Measurements from ENCODE around the gene CSNK1G1. TPM values are rescaled to one million over a fixed set of nuclear protein-coding genes. Genes with fewer than 3 reads are reported as not detected.
"Not testable (repeated sequence)": the region's sequence is repeated elsewhere in the genome, so short reads cannot be mapped to it uniquely, and the experiment has no call there.

The CSNK1G1 gene
- total and polyA plus RNA-seq, 4 donors = 2.5 to 25.3 (median 9.1) TPM

GRCh38 chr15:64356710-64357040 is 702 bp upstream of the CSNK1G1 start:
- H3K27ac ChIP-seq (ENCODE audit: low read depth in 1 of 2, low read length in 2 of 2) = no peak overlapping the region
- 10 to 12% methylated on average over 5 of the region's 5 CpGs for WGBS, 2 donors

GRCh38 chr15:64355348-64355943 is 527 bp downstream of the CSNK1G1 start:
- H3K9me3 ChIP-seq (ENCODE audit: control insufficient read depth, low read length) = no peaks in the 10 kb centered on the region
- intact Hi-C loops (cut with DNase I) = loop anchor here (10.0 kb wide), 2 partner anchors 151 to 191 kb away; partner anchors contain the start of gene PPIB (in 1 of the 2)
- peak; percentile 50 for ATAC-seq (ENCODE audit: low FRiP score)
- H3K27me3 ChIP-seq (ENCODE audit: control insufficient read depth in 1 of 2, insufficient read depth in 2 of 2, low read length in 1 of 2) = no peaks in the 10 kb centered on the region
- no peaks in the 10 kb centered on the region for H3K4me1 ChIP-seq (ENCODE audit: control insufficient read depth in 1 of 2, insufficient read depth in 2 of 2, low read length in 2 of 2)
- peak overlapping the region in 1 of 2 donors; percentile 9 for H3K27ac ChIP-seq (ENCODE audit: low read depth in 1 of 2, low read length in 2 of 2)
- 0 to 1% methylated on average over 30 of the region's 30 CpGs for whole genome bisulfite sequencing, 2 donors
- H3K4me3 ChIP-seq (ENCODE audit: low read length in 2 of 2) = peak overlapping the region; percentile 90 to 91
- H3K36me3 ChIP-seq (ENCODE audit: control insufficient read depth in 1 of 2, insufficient read depth in 2 of 2, low read length in 1 of 2) = no peaks in the 10 kb centered on the region
- DNase-seq = peak in 1 of 2 donors; percentile 50

More at GRCh38 chr15:64356710-64357040, 702 bp upstream of the CSNK1G1 start:
- no peaks in the 10 kb centered on the region for H3K9me3 ChIP-seq (ENCODE audit: control insufficient read depth, low read length)
- H3K4me3 ChIP-seq (ENCODE audit: low read length in 2 of 2) = peak overlapping the region; percentile 69 to 83
- DNase-seq (no peak), ATAC-seq (ENCODE audit: low FRiP score) (no peak)
- intact Hi-C loops (cut with DNase I) = loop anchor here (1.0 to 10.0 kb wide), 3 partner anchors 152 to 194 kb away; partner anchors contain the start of gene PPIB (in 1 of the 2)
- H3K36me3 ChIP-seq (ENCODE audit: control insufficient read depth in 1 of 2, insufficient read depth in 2 of 2, low read length in 1 of 2) = no peaks in the 10 kb centered on the region
- H3K27me3 ChIP-seq (ENCODE audit: control insufficient read depth in 1 of 2, insufficient read depth in 2 of 2, low read length in 1 of 2) = no peaks in the 10 kb centered on the region
- H3K4me1 ChIP-seq (ENCODE audit: control insufficient read depth in 1 of 2, insufficient read depth in 2 of 2, low read length in 2 of 2) = no peaks in the 10 kb centered on the region

DNA sequence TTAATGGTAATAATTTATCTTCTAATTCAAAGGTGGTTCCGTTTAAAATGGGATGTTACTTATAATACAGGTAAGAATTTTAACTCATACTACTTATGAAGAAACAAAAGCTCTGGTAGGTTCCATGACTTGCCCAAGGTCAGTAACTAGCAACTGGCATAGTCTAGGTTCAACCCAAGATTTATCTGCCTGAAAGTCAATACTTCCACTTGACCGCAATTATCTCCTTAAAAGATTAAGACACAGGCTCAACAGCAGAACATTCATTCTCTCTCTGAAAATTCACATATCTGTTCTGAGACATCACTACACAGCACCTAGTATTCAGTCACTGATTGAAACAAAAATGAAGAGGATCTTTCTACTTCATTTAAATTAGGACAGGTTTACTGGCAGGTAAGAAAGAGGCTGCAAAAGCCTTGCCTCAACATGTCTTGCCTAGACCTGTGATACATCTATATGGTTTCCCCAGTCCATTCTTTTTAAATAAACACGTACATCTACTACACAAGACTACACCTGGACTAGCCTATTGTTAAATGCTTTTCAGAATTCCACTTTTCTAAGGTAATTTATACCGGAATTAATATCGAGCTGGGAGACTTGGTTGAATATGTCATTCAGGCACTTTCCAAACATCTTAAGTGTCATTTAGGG is 1.2 kb downstream of the CSNK1G1 start:
- Histone ChIP-seq H3K27me3 (ENCODE audit: control insufficient read depth in 1 of 2, insufficient read depth in 2 of 2, low read length in 1 of 2) (no peaks in the 10 kb centered on the region), H3K4me3 (ENCODE audit: low read length in 2 of 2) (peak overlapping the region; percentile 90 to 91), H3K9me3 (ENCODE audit: control insufficient read depth, low read length) (no peaks in the 10 kb centered on the region), H3K36me3 (ENCODE audit: control insufficient read depth in 1 of 2, insufficient read depth in 2 of 2, low read length in 1 of 2) (no peaks in the 10 kb centered on the region), H3K27ac (ENCODE audit: low read depth in 1 of 2, low read length in 2 of 2) (no peak overlapping the region), H3K4me1 (ENCODE audit: control insufficient read depth in 1 of 2, insufficient read depth in 2 of 2, low read length in 2 of 2) (no peaks in the 10 kb centered on the region)
- DNase-seq = no peak
- ATAC-seq (ENCODE audit: low FRiP score) = no peak
- intact Hi-C loops (cut with DNase I) = loop anchor here (10.0 kb wide), 2 partner anchors 150 to 190 kb away; partner anchors contain the start of gene PPIB (in 1 of the 2)
- WGBS, 2 donors = 28 to 29% methylated on average over 5 of the region's 5 CpGs

DNA sequence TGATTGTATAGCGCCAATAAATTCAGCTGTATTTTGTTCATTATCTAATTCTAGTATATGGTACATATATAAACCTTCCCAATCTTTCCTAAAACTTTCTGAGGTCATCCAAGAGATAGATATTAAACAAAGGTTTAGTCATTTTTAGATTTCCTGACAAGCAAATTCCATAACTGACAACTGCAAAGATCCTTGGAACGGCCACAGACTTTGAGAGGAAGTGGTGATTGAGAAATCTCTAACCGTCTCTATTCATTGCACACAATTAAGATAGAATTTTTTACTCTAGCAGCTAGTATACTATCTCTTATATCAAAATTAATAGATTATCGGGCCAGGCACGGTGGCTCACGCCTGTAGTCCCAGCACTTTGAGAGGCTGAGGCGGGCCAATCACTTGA is 4.7 kb downstream of the CSNK1G1 start:
- H3K4me3 ChIP-seq (ENCODE audit: low read length in 2 of 2) = no peak overlapping the region
- WGBS, 2 donors = 84 to 85% methylated on average over 7 of the region's 7 CpGs
- no peaks in the 10 kb centered on the region for H3K9me3 ChIP-seq (ENCODE audit: control insufficient read depth, low read length)
- intact Hi-C loops (cut with DNase I) = loop anchor here (10.0 kb wide), 2 partner anchors 146 to 186 kb away; partner anchors contain the start of gene PPIB (in 1 of the 2)
- ATAC-seq (ENCODE audit: low FRiP score) = no peak
- H3K27me3 ChIP-seq (ENCODE audit: control insufficient read depth in 1 of 2, insufficient read depth in 2 of 2, low read length in 1 of 2) = no peaks in the 10 kb centered on the region
- no peaks in the 10 kb centered on the region for H3K4me1 ChIP-seq (ENCODE audit: control insufficient read depth in 1 of 2, insufficient read depth in 2 of 2, low read length in 2 of 2)
- DNase-seq = no peak
- no peaks in the 10 kb centered on the region for H3K36me3 ChIP-seq (ENCODE audit: control insufficient read depth in 1 of 2, insufficient read depth in 2 of 2, low read length in 1 of 2)
- H3K27ac ChIP-seq (ENCODE audit: low read depth in 1 of 2, low read length in 2 of 2) = no peak overlapping the region

DNA sequence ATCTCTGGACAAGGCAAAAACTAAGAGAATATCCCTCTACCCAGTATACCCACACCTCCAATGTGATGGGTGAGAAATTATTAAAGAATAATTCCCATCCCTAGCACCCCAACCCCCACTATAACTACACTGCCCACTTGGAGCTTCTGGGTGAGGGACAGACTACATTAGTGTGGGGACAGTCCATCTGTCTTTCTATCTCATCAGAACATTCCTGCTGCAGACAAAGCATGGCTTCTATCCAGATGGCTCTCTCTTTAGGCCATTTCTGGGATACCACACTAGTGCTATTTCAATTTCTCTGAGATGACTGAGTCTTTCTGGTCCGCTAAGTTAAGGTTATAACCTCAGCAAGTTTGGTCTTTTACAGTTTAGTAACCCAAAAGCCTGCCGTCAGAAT is 6.6 kb downstream of the CSNK1G1 start:
- intact Hi-C loops (cut with DNase I) = no loop called here
- no peak overlapping the region for H3K27ac ChIP-seq (ENCODE audit: low read depth in 1 of 2, low read length in 2 of 2)
- H3K9me3 ChIP-seq (ENCODE audit: control insufficient read depth, low read length) = no peaks in the 10 kb centered on the region
- H3K4me3 ChIP-seq (ENCODE audit: low read length in 2 of 2) = no peak overlapping the region
- H3K27me3 ChIP-seq (ENCODE audit: control insufficient read depth in 1 of 2, insufficient read depth in 2 of 2, low read length in 1 of 2) = no peaks in the 10 kb centered on the region
- H3K36me3 ChIP-seq (ENCODE audit: control insufficient read depth in 1 of 2, insufficient read depth in 2 of 2, low read length in 1 of 2) = no peaks in the 10 kb centered on the region
- 93 to 94% methylated on average over 2 of the region's 2 CpGs for WGBS, 2 donors
- H3K4me1 ChIP-seq (ENCODE audit: control insufficient read depth in 1 of 2, insufficient read depth in 2 of 2, low read length in 2 of 2) = no peaks in the 10 kb centered on the region
- no peak for DNase-seq
- ATAC-seq (ENCODE audit: low FRiP score) = no peak

DNA sequence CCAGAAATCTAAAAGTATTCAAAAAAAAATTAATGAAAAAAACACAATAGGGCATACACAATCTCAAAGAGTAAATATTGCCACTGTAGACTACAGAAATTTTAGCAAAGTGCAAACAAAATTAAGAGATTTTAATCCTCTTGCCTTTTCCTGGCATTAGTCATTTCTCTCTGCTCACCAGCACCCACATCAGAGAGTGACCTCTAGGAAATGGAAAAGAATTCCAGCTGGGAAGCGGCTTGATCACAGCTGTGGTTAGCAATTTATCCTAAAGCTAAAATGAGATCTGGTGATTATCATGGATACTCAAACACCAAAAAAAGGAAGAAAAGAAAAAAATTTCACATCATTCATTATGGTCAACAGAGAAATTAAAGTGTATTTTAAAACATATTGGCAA is 7.5 kb downstream of the CSNK1G1 start:
- Histone ChIP-seq H3K27me3 (ENCODE audit: control insufficient read depth in 1 of 2, insufficient read depth in 2 of 2, low read length in 1 of 2) (no peaks in the 10 kb centered on the region), H3K4me3 (ENCODE audit: low read length in 2 of 2) (no peak overlapping the region), H3K27ac (ENCODE audit: low read depth in 1 of 2, low read length in 2 of 2) (no peak overlapping the region), H3K9me3 (ENCODE audit: control insufficient read depth, low read length) (no peaks in the 10 kb centered on the region), H3K4me1 (ENCODE audit: control insufficient read depth in 1 of 2, insufficient read depth in 2 of 2, low read length in 2 of 2) (no peaks in the 10 kb centered on the region), H3K36me3 (ENCODE audit: control insufficient read depth in 1 of 2, insufficient read depth in 2 of 2, low read length in 1 of 2) (no peaks in the 10 kb centered on the region)
- intact Hi-C loops (cut with DNase I) = no loop called here
- WGBS, 2 donors = 91 to 95% methylated on average over 1 of the region's 1 CpG
- DNase-seq (no peak), ATAC-seq (ENCODE audit: low FRiP score) (no peak)

GRCh38 chr15:64346242-64346641 is 9.7 kb downstream of the CSNK1G1 start:
- H3K4me3 ChIP-seq (ENCODE audit: low read length in 2 of 2); intact Hi-C loops (cut with DNase I); H3K27me3 ChIP-seq (ENCODE audit: control insufficient read depth in 1 of 2, insufficient read depth in 2 of 2, low read length in 1 of 2); H3K9me3 ChIP-seq (ENCODE audit: control insufficient read depth, low read length); ATAC-seq (ENCODE audit: low FRiP score); H3K27ac ChIP-seq (ENCODE audit: low read depth in 1 of 2, low read length in 2 of 2); DNase-seq; H3K36me3 ChIP-seq (ENCODE audit: control insufficient read depth in 1 of 2, insufficient read depth in 2 of 2, low read length in 1 of 2); H3K4me1 ChIP-seq (ENCODE audit: control insufficient read depth in 1 of 2, insufficient read depth in 2 of 2, low read length in 2 of 2): not testable (repeated sequence)
- 95 to 97% methylated on average over 6 of the region's 6 CpGs for WGBS, 2 donors

DNA sequence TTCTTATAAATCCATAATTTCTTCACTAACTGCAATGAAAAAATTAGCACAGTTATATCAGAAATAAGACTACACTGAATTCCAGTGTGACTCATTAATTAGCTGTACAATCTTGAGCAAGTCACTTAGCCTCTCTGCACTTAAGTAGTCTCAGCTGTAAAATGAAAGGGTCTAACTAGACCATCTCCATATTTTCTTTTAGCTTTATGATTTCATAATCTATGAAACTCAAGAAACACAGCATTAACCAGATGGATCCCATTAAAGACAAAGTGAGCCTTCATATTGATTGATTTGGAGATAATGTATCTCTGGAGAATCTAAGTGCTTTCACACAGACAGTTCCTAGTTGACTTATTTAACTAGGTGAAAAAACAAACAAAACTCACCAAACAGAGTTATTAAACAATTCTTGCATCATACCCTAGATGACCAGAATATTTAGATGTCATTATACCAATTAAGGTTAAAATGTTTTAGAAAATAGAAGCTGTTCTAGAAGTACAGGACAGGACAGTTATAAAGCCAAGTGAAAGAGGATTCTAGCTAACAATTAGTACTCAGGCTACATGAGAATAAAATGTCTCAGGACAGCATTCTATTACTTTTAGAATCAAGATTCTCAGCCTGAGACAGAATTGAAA is 11.2 kb downstream of the CSNK1G1 start:
- ATAC-seq (ENCODE audit: low FRiP score) = no peak
- no peaks in the 10 kb centered on the region for H3K9me3 ChIP-seq (ENCODE audit: control insufficient read depth, low read length)
- H3K27me3 ChIP-seq (ENCODE audit: control insufficient read depth in 1 of 2, insufficient read depth in 2 of 2, low read length in 1 of 2) = no peaks in the 10 kb centered on the region
- DNase-seq = no peak
- no peaks in the 10 kb centered on the region for H3K4me1 ChIP-seq (ENCODE audit: control insufficient read depth in 1 of 2, insufficient read depth in 2 of 2, low read length in 2 of 2)
- no peak overlapping the region for H3K4me3 ChIP-seq (ENCODE audit: low read length in 2 of 2)
- peaks cover 0 to 2% of the 10 kb centered on the region in 2 donors for H3K36me3 ChIP-seq (ENCODE audit: control insufficient read depth in 1 of 2, insufficient read depth in 2 of 2, low read length in 1 of 2)
- intact Hi-C loops (cut with DNase I) = no loop called here
- no peak overlapping the region for H3K27ac ChIP-seq (ENCODE audit: low read depth in 1 of 2, low read length in 2 of 2)
